Osteoblast (primary cell): ENCODE measurements around the gene KBTBD13. TPM values are rescaled to one million over a fixed set of nuclear protein-coding genes. Genes with fewer than 3 reads are reported as not detected.

ENCODE experiments used
- DNase-seq: peaks from one replicate; pipeline ENCODE4 v3.0.0; 2011; ENCODE audit warnings: low spot score, mixed read lengths; ENCODE audit not compliant: insufficient read length; ENCODE audit errors: missing footprints
- H2AFZ ChIP-seq: 2 replicates; pipeline ENCODE4 v1.6.0; 2011; ENCODE audit warnings: mild to moderate bottlenecking, low read length
- H3K27ac ChIP-seq: 2 replicates; pipeline ENCODE4 v1.5.1; 2011; ENCODE audit warnings: mild to moderate bottlenecking, low read depth, low read length, moderate library complexity
- H3K27me3 ChIP-seq: 2 replicates; pipeline ENCODE4 v1.6.0; 2012; ENCODE audit warnings: mild to moderate bottlenecking, control low read depth, inconsistent platforms, low read length, moderate library complexity; ENCODE audit not compliant: insufficient read depth
- H3K36me3 ChIP-seq: 2 replicates; pipeline ENCODE4 v1.5.1; 2011; ENCODE audit warnings: mild to moderate bottlenecking, low read length, control low read depth, moderate library complexity; ENCODE audit not compliant: insufficient read depth
- H3K4me1 ChIP-seq: 2 replicates; pipeline ENCODE4 v1.5.1; 2011; ENCODE audit warnings: mild to moderate bottlenecking, low read length, control low read depth, moderate library complexity; ENCODE audit not compliant: insufficient read depth
- H3K4me2 ChIP-seq: 2 replicates; pipeline ENCODE4 v1.6.0; 2011; ENCODE audit warnings: mild to moderate bottlenecking, low read length; ENCODE audit not compliant: insufficient read depth
- H3K4me3 ChIP-seq: fragments of 200-600 bp; sonication (generic); 3 replicates; pipeline ENCODE4 v1.5.1; 2012; ENCODE audit warnings: mild to moderate bottlenecking, low read length, inconsistent platforms; ENCODE audit not compliant: insufficient read depth
- H3K79me2 ChIP-seq: 2 replicates; pipeline ENCODE4 v1.6.0; 2012; ENCODE audit warnings: mild to moderate bottlenecking, low read length, control low read depth, inconsistent platforms; ENCODE audit not compliant: insufficient read depth
- H3K9me3 ChIP-seq: 2 replicates; pipeline ENCODE4 v1.5.1; 2011; ENCODE audit warnings: low read depth, low read length, control low read depth
- H4K20me1 ChIP-seq: 2 replicates; pipeline ENCODE4 v1.6.0; 2012; ENCODE audit warnings: mild to moderate bottlenecking, low read length, control low read depth; ENCODE audit not compliant: insufficient read depth
- CTCF ChIP-seq: IDR thresholded peaks from 2 replicates; pipeline ENCODE4 v1.5.1; 2011; ENCODE audit warnings: mild to moderate bottlenecking, low read depth, low read length, moderate library complexity; ENCODE audit errors: extremely low read depth
- total RNA-seq: library from RNA; depleted of rRNA; stranded (reverse); fragments of >200 nt; gene quantifications from 2 replicates; pipeline ENCODE4 v1.2.3, GENCODE V29; 2012

Gene KBTBD13
- total RNA-seq, 1 donor: not detected

GRCh38 chr15:65077291-65077980 lies 890 bp downstream of the KBTBD13 start:
- H2AFZ ChIP-seq: no peak overlapping the region
- peaks cover 12% of the 10 kb centered on the region for H3K27me3 ChIP-seq
- H3K4me2 ChIP-seq: no peak overlapping the region
- no peak for DNase-seq
- no peak for TF ChIP-seq CTCF
- no peaks in the 10 kb centered on the region for H3K9me3 ChIP-seq
- H3K4me3 ChIP-seq: no peak overlapping the region
- no peak overlapping the region for H3K27ac ChIP-seq
- peaks cover under 1% of the 10 kb centered on the region for H3K4me1 ChIP-seq
- no peaks in the 10 kb centered on the region for H3K79me2 ChIP-seq
- H4K20me1 ChIP-seq: no peaks in the 10 kb centered on the region
- no peaks in the 10 kb centered on the region for H3K36me3 ChIP-seq

- H4K20me1 ChIP-seq: no peaks in the 10 kb centered on the region
- peaks cover 12% of the 10 kb centered on the region for H3K27me3 ChIP-seq
- no peak overlapping the region for H3K4me3 ChIP-seq
- peak; percentile 97 for DNase-seq
- no peaks in the 10 kb centered on the region for H3K4me1 ChIP-seq
- no peak overlapping the region for H3K4me2 ChIP-seq
- H3K9me3 ChIP-seq: no peaks in the 10 kb centered on the region
- TF ChIP-seq CTCF: peak; percentile 47
- H3K79me2 ChIP-seq: no peaks in the 10 kb centered on the region
- H3K27ac ChIP-seq: no peak overlapping the region
- H2AFZ ChIP-seq: peak overlapping the region; percentile 14
- no peaks in the 10 kb centered on the region for H3K36me3 ChIP-seq
Measured at GRCh38 chr15:65077981-65078352, 1.4 kb downstream of the KBTBD13 start.

GRCh38 chr15:65079580-65079979 lies 3.0 kb downstream of the KBTBD13 start:
- Histone ChIP-seq H3K4me1 (no peaks in the 10 kb centered on the region), H3K36me3 (no peaks in the 10 kb centered on the region), H4K20me1 (no peaks in the 10 kb centered on the region), H3K79me2 (no peaks in the 10 kb centered on the region), H3K4me2 (no peak overlapping the region), H3K27ac (no peak overlapping the region), H3K9me3 (no peaks in the 10 kb centered on the region), H2AFZ (no peak overlapping the region), H3K27me3 (peaks cover 25% of the 10 kb centered on the region), H3K4me3 (no peak overlapping the region)
- DNase-seq: no peak
- no peak for TF ChIP-seq CTCF

GRCh38 chr15:65081270-65081669 lies 4.7 kb downstream of the KBTBD13 start:
- Histone ChIP-seq H3K4me1 (no peaks in the 10 kb centered on the region), H3K27me3 (peaks cover 37% of the 10 kb centered on the region), H3K79me2 (no peaks in the 10 kb centered on the region), H3K9me3 (no peaks in the 10 kb centered on the region), H3K4me3 (no peak overlapping the region), H2AFZ (no peak overlapping the region), H3K4me2 (no peak overlapping the region), H3K27ac (no peak overlapping the region), H3K36me3 (no peaks in the 10 kb centered on the region), H4K20me1 (no peaks in the 10 kb centered on the region)
- TF ChIP-seq CTCF: no peak
- DNase-seq: no peak
